IMR-90 (cell line): ENCODE measurements around the gene ITPR2. TPM values are rescaled to one million over a fixed set of nuclear protein-coding genes. Genes with fewer than 3 reads are reported as not detected.

Source experiments
- ATAC-seq: fragments of 200-7000 bp; cut with Tn5 transposase; 2 replicates; pipeline ENCODE4 v1.9.1; 2020; ENCODE audit warnings: low read depth, mild to moderate bottlenecking, moderate library complexity
- BruUV-seq: library from RNA; stranded (reverse); fragments of 400-500 nt; replicated peaks from 2 replicates; lab custom pipeline; 2021; lab: Mats Ljungman, UMichigan
- CTCF ChIA-PET: fragments of 300-600 bp; formaldehyde crosslinking; extraction: SDS; loops from one replicate; lab custom pipeline; 2021; ENCODE audit warnings: antibody characterized with exemption; lab: Yijun Ruan, JAX
- POLR2A ChIA-PET: fragments of 300-600 bp; sonication (Branson Sonifier 250); formaldehyde crosslinking; loops from one replicate; lab custom pipeline; 2022; ENCODE audit warnings: antibody characterized with exemption; ENCODE audit not compliant: unreplicated experiment; lab: Charles Lee
- DNase-seq: peaks from one replicate; pipeline ENCODE4 v3.0.0; 2013
- H2AFZ ChIP-seq: replicated peaks from 2 replicates; pipeline ENCODE3; 2013; ENCODE audit warnings: low read length, mild to moderate bottlenecking; ENCODE audit not compliant: poor library complexity
- H2AK5ac ChIP-seq: 2 replicates; pipeline ENCODE4 v1.6.1; 2013; ENCODE audit warnings: low read depth, low read length, inconsistent platforms
- H2AK9ac ChIP-seq: replicated peaks from 2 replicates; pipeline ENCODE3; 2013; ENCODE audit warnings: mild to moderate bottlenecking, low read depth, low read length, moderate library complexity; ENCODE audit not compliant: poor library complexity
- H2BK120ac ChIP-seq: 2 replicates; pipeline ENCODE4 v1.6.1; 2013; ENCODE audit warnings: low read depth, low read length, inconsistent platforms
- H2BK15ac ChIP-seq: 3 replicates; pipeline ENCODE4 v1.6.1; 2013; ENCODE audit warnings: low read depth, low read length, inconsistent platforms
- H2BK20ac ChIP-seq: 2 replicates; pipeline ENCODE4 v1.6.1; 2013; ENCODE audit warnings: low read depth, mild to moderate bottlenecking, inconsistent platforms, low read length, moderate library complexity
- H2BK5ac ChIP-seq: 2 replicates; pipeline ENCODE4 v1.6.1; 2013; ENCODE audit warnings: mild to moderate bottlenecking, low read depth, low read length, inconsistent platforms; ENCODE audit not compliant: poor library complexity, severe bottlenecking
- H3K14ac ChIP-seq: replicated peaks from 2 replicates; pipeline ENCODE4 v1.6.1; 2013; ENCODE audit warnings: low read depth, low read length, inconsistent platforms
- H3K18ac ChIP-seq: 2 replicates; pipeline ENCODE4 v1.6.1; 2013; ENCODE audit warnings: low read depth, low read length, control low read depth
- H3K23ac ChIP-seq: 2 replicates; pipeline ENCODE4 v1.6.1; 2013; ENCODE audit warnings: low read depth, low read length, inconsistent platforms
- H3K27ac ChIP-seq: 2 replicates; pipeline ENCODE4 v1.5.1; 2013; ENCODE audit warnings: mild to moderate bottlenecking, control low read depth, low read length; ENCODE audit not compliant: insufficient read depth
- H3K27me3 ChIP-seq: 2 replicates; pipeline ENCODE4 v1.6.1; 2013; ENCODE audit warnings: low read length; ENCODE audit not compliant: control insufficient read depth, insufficient read depth
- H3K36me3 ChIP-seq: 2 replicates; pipeline ENCODE4 v1.6.1; 2013; ENCODE audit warnings: low read length, mixed read lengths; ENCODE audit not compliant: control insufficient read depth, insufficient read depth
- H3K4ac ChIP-seq: 2 replicates; pipeline ENCODE4 v1.6.1; 2013; ENCODE audit warnings: low read depth, low read length, inconsistent platforms
- H3K4me1 ChIP-seq: 2 replicates; pipeline ENCODE4 v1.6.1; 2013; ENCODE audit warnings: low read length, mixed read lengths; ENCODE audit not compliant: control insufficient read depth, insufficient read depth
- H3K4me2 ChIP-seq: 2 replicates; pipeline ENCODE4 v1.6.1; 2013; ENCODE audit warnings: low read depth, mild to moderate bottlenecking, control low read depth, low read length, moderate library complexity
- H3K4me3 ChIP-seq: 2 replicates; pipeline ENCODE4 v1.5.1; 2013; ENCODE audit warnings: low read depth, mild to moderate bottlenecking, control low read depth, low read length, moderate library complexity; ENCODE audit not compliant: insufficient read depth
- H3K56ac ChIP-seq: 2 replicates; pipeline ENCODE4 v1.6.1; 2013; ENCODE audit warnings: low read length, inconsistent platforms; ENCODE audit not compliant: insufficient read depth; ENCODE audit errors: extremely low read depth
- H3K79me1 ChIP-seq, 2 experiments: 2 replicates each; pipeline ENCODE4 v1.6.1; 2013; ENCODE audit warnings: low read length in 2 of 2, inconsistent platforms in 1 of 2, low read depth in 1 of 2
- H3K9ac ChIP-seq: 2 replicates; pipeline ENCODE4 v1.6.1; 2013; ENCODE audit warnings: low read depth, low read length, control low read depth
- H3K9me1 ChIP-seq: 2 replicates; pipeline ENCODE4 v1.6.1; 2013; ENCODE audit warnings: low read length, inconsistent platforms; ENCODE audit not compliant: insufficient read depth
- H3K9me3 ChIP-seq: 2 replicates; pipeline ENCODE4 v1.6.1; 2013; ENCODE audit warnings: low read length; ENCODE audit not compliant: control insufficient read depth, insufficient read depth
- H4K20me1 ChIP-seq: 2 replicates; pipeline ENCODE4 v1.6.1; 2013; ENCODE audit warnings: low read length, inconsistent platforms; ENCODE audit not compliant: insufficient read depth
- H4K5ac ChIP-seq: 2 replicates; pipeline ENCODE4 v1.6.1; 2013; ENCODE audit warnings: mild to moderate bottlenecking, low read depth, low read length, control low read depth
- H4K8ac ChIP-seq, 2 experiments: 2 replicates each; pipeline ENCODE4 v1.6.1; 2013; ENCODE audit warnings: low read depth in 2 of 2, low read length in 2 of 2, control low read depth in 1 of 2, inconsistent platforms in 1 of 2
- H4K91ac ChIP-seq: 2 replicates; pipeline ENCODE4 v1.6.1; 2013; ENCODE audit warnings: low read depth, low read length, inconsistent platforms; ENCODE audit not compliant: insufficient read depth
- BHLHE40 ChIP-seq: fragments of 150-350 bp; IDR thresholded peaks from 2 replicates; pipeline ENCODE4 v1.6.1; 2016; ENCODE audit warnings: mild to moderate bottlenecking, low read depth, low read length
- CEBPB ChIP-seq: IDR thresholded peaks from 2 replicates; pipeline ENCODE4 v1.6.1; 2012; ENCODE audit warnings: low read depth, low read length, improper control_type of control experiment
- CHD1 ChIP-seq: IDR thresholded peaks from 2 replicates; pipeline ENCODE4 v1.6.1; 2012; ENCODE audit warnings: low read depth, low read length, improper control_type of control experiment
- FOS ChIP-seq: fragments of 150-350 bp; IDR thresholded peaks from 2 replicates; pipeline ENCODE4 v1.6.1; 2016; ENCODE audit warnings: low read depth, low read length
- MAFK ChIP-seq: IDR thresholded peaks from 2 replicates; pipeline ENCODE4 v1.6.1; 2012; ENCODE audit warnings: low read depth, low read length, improper control_type of control experiment
- POLR2A ChIP-seq: IDR thresholded peaks from 2 replicates; pipeline ENCODE4 v1.6.1; 2012; ENCODE audit warnings: mild to moderate bottlenecking, low read depth, low read length
- RAD21 ChIP-seq: IDR thresholded peaks from 2 replicates; pipeline ENCODE4 v1.6.1; 2012; ENCODE audit warnings: low read length, improper control_type of control experiment
- RCOR1 ChIP-seq: IDR thresholded peaks from 2 replicates; pipeline ENCODE4 v1.6.1; 2012; ENCODE audit warnings: mild to moderate bottlenecking, low read length, improper control_type of control experiment; ENCODE audit not compliant: insufficient replicate concordance
- SMC3 ChIP-seq: fragments of 150-350 bp; IDR thresholded peaks from 2 replicates; pipeline ENCODE4 v1.6.1; 2016; ENCODE audit warnings: low read depth, mild to moderate bottlenecking, antibody characterized with exemption, low read length, moderate library complexity
- WGBS, 2 experiments: methylation state at CpG; one replicate each; pipeline versions ENCODE4 v1.1.5 to v1.1.7; 2013; ENCODE audit warnings: missing lambda C conversion rate in 2 of 2; ENCODE audit not compliant: insufficient read length in 1 of 2; ENCODE audit errors: extremely low coverage in 2 of 2; 5-methylcytosine and 5-hydroxymethylcytosine counted together
- dilution Hi-C: fragments of 300-500 bp; cut with HindIII; formaldehyde crosslinking; loops from one replicate; pipeline ENCODE4 v1.14.3; 2018; ENCODE audit warnings: low sequenced_read_pairs; ENCODE audit not compliant: unreplicated experiment
- in situ Hi-C: fragments of 300-500 bp; cut with MboI; formaldehyde crosslinking; loops from 3 replicates; pipeline ENCODE4 v1.14.3; 2019; ENCODE audit warnings: low sequenced_read_pairs, inconsistent platforms, mixed read lengths
- intact Hi-C: fragments of 100-400 bp; cut with micrococcal nuclease; formaldehyde crosslinking; loops from 2 replicates; pipeline ENCODE4 v1.10.0; 2022
- polyA plus RNA-seq, 3 experiments: library from polyadenylated mRNA; depleted of rRNA; stranded (reverse); fragments of >200 nt; gene quantifications; 2 replicates each; pipeline ENCODE4 v1.2.3, GENCODE V29; 2012; ENCODE audit warnings: low replicate concordance in 1 of 3
- total RNA-seq: library from RNA; depleted of rRNA; stranded (reverse); fragments of >200 nt; gene quantifications from 2 replicates; pipeline ENCODE4 v1.2.3, GENCODE V29; 2012
- TF ChIP-seq, protein P1 (sequence below): fragments of 150-350 bp; IDR thresholded peaks from 2 replicates; pipeline ENCODE4 v1.6.1; 2017; ENCODE audit warnings: mild to moderate bottlenecking, antibody characterized with exemption, low read length, low read depth

ITPR2 gene
- total and polyA plus RNA-seq, 2 of the 4 experiments (the other 2 are of a cell fraction), result 1.2 to 9.0 TPM

DNA sequence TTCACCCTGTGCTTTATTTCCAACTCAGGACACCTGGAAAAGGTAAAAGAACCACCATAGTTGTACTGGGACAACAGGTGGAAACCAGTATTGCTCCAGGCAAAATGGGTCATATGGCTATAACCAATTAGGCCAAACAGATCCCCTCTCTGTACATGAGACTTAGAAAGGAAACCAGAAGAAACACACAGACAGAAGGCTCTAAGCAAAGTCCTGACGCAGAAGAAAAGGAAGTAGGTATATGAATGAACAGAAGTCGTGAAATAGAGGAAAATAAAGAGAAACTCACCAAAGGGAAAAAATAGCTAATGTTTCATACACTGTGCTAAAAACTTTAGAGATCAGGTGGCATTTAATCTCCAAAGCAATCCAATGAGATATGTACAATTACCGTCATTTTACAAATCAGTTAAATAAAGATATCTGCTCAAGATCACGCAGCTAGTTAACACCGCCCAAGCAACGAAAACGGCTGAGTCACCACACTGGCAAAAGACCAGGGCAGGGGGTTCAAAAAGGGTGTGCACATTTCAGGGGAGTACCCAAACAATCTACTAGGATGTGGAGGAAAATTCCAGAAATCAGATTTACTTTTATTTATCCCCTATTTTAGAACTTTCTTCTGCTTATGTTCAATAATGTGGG lies 82.3 kb downstream of the ITPR2 start:
- H3K4me1 ChIP-seq, result peaks cover 6% of the 10 kb centered on the region

More for the DNA sequence above, 82.3 kb downstream of the ITPR2 start:
- in situ Hi-C loops (no loop called here), dilution Hi-C loops (no loop called here), intact Hi-C loops (no loop called here)
- Histone ChIP-seq H2BK20ac (no peak overlapping the region), H3K18ac (no peak overlapping the region), H4K91ac (no peak overlapping the region), H3K27ac (no peak overlapping the region), H3K27me3 (no peaks in the 10 kb centered on the region), H3K36me3 (no peaks in the 10 kb centered on the region), H3K9me1 (peaks cover 3% of the 10 kb centered on the region; the same call in 1 of the 2 replicates), H3K4ac (no peak overlapping the region; the same call in 1 of the 2 replicates), H2BK5ac (no peak overlapping the region), H4K20me1 (no peaks in the 10 kb centered on the region; the same call in 1 of the 2 replicates), H3K9ac (no peak overlapping the region), H3K23ac (no peak overlapping the region), H3K4me2 (no peak overlapping the region), H3K14ac (no peak overlapping the region), H2AK5ac (no peak overlapping the region), H2AK9ac (no peak overlapping the region), H2AFZ (no peak overlapping the region), H2BK15ac (no peak overlapping the region), H4K8ac (no peak overlapping the region), H3K4me3 (no peak overlapping the region), H3K79me1 (no peaks in the 10 kb centered on the region), H3K9me3 (0 out of 2 replicates have a peak, but pooled peaks cover 2% of the 10 kb centered on the region), H4K5ac (no peak overlapping the region), H3K56ac (no peak overlapping the region), H2BK120ac (no peak overlapping the region)
- DNase-seq (no peak), ATAC-seq (no peak)
- ChIA-PET CTCF (no interaction called here), POLR2A (no interaction called here)
- TF ChIP-seq CEBPB (no peak), RAD21 (no peak), SMC3 (no peak), BHLHE40 (no peak), POLR2A (no peak), CHD1 (no peak), FOS (no peak), MAFK (no peak), RCOR1 (no peak)
- TF ChIP-seq, protein P1, sequence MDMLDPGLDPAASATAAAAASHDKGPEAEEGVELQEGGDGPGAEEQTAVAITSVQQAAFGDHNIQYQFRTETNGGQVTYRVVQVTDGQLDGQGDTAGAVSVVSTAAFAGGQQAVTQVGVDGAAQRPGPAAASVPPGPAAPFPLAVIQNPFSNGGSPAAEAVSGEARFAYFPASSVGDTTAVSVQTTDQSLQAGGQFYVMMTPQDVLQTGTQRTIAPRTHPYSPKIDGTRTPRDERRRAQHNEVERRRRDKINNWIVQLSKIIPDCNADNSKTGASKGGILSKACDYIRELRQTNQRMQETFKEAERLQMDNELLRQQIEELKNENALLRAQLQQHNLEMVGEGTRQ, result no peak
- no TSS peak for BruUV-seq
- no CpG with 5 or more reads among the region's 7 CpGs for WGBS, 2 experiments
